Retina (tissue), 1 donor: ENCODE results near the gene SSNA1.

ENCODE experiments used
- DNase-seq: peaks from one replicate; pipeline ENCODE4 v3.0.0-alpha.2; 2016

The SSNA1 gene

DNA sequence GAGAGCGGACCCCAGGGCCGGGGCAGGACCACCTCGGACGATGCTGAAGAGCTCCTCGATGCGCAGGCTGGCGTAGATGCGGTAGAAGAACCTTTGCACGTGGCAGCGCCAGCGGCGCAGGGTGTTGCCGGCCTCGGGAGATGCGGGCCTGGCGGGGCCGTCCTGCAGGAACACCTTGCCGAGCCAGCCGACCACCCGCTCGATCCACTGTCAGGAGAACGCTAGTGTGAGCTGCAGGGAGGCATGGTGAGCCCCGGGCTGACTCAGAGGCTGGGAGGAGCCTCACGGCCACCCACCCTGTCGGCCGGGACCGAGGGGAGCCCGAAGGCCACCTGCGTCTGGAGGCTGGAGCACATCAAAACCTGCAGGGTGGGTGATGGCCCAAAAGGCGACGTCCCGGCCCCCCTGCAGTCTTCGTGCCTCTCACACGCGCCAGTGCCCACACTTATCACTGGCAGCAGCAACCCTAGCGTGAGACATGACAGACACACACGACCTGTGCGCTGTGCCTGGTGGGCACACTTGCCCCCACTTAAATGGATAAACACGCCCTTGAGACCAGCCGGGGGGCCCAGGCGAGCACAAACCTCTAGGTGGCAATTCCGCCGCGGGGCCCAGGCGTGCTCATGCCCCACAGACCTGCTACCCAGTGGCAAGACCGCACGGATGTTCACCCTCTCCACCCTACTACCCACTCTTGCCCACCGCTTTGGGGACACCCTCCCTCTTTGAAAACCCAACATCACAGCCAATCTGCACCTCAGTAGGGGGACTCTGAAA is 3.4 kb upstream of the SSNA1 start:
- no peak for DNase-seq

DNA sequence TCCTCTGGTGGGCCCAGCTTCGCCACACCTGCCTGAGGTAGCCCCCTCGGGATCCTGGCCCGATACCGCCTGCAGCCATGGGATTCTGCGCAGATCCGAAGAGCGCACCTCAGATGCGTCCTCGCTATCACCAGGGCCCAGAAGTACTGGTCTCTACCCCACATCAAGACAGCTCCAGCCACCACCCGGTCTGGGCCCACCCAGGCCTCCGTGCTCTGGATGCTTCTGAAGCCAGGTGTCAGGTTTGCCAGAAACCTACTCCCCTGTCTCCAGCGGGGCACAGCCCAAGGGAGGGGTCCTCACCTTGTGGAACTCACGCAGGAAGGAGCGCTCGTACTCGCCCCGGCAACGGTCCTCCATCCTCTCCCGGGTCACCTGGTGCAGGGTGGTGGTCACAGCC is 2.6 kb upstream of the SSNA1 start:
- no peak for DNase-seq

DNA sequence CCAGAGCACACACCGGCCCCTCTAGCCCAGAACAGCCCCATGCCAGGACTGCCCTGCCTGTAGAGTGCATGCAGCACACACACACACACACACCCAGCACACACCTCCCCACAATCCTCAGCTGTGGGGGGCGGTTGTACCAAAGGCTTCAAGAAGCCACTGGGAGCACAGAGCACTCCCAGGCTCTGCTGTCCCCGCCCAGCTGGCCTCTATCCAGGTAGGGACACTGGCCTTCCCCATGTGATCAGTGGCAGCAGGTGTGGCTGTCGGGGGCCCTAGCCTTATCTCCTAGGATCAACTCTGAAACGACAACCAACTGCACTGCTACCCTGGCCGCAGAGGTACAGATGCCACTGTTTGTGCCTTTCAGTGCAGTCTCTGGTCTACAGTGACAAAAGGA is 2.1 kb upstream of the SSNA1 start:
- no peak for DNase-seq

GRCh38 chr9:137187386-137187785 is 1.1 kb upstream of the SSNA1 start:
- no peak for DNase-seq

- DNase-seq = no peak
These were observed 388 bp upstream of the SSNA1 start for GRCh38 chr9:137188086-137188489.

DNA sequence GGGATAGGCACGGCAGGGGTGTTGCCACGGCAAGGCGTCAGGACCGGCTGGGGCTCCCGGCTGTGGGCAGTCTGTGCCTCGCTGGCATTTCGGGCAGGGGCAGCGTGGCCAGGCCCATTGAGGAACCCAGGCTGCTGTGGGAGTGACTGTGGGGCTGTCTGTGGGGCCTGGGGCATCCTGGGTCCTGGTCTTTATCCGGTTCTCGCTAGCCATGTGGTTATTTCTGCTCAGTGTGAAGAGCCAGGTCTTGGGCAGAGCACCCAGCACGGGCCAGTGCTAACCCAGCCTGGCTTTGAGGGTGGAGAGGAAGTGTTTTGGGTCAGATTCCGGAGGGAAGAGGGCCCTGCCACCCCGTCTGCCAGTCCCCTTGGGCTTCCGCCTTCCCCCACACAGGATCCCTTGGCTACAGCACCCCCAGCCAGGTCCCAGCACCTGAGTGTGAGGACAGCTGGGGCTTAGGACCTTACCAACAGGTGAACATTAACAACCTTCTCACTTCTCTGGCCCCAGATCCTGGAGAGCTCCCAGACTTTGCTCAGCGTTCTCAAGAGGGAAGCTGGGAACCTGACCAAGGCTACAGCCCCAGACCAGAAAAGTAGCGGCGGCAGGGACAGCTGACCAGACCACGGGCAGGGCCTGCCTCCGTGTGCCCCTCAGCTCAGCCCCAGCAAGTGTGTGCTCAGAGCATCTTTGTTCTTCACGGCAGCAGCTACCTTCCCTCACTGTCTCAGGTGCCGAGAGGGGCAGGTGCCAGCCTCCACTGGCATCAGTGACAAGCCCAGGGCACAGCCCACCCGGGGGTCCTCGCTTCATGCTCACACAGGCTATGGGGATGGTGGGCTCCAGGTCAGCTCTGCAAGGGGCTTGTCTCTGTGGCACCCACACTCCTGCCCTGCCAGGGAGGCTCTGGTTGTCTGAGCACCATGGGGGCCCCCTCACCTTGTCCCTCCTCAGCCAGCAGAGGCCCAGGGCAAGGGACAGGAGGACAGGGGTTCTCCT is 1.1 kb downstream of the SSNA1 start:
- no peak for DNase-seq

DNA sequence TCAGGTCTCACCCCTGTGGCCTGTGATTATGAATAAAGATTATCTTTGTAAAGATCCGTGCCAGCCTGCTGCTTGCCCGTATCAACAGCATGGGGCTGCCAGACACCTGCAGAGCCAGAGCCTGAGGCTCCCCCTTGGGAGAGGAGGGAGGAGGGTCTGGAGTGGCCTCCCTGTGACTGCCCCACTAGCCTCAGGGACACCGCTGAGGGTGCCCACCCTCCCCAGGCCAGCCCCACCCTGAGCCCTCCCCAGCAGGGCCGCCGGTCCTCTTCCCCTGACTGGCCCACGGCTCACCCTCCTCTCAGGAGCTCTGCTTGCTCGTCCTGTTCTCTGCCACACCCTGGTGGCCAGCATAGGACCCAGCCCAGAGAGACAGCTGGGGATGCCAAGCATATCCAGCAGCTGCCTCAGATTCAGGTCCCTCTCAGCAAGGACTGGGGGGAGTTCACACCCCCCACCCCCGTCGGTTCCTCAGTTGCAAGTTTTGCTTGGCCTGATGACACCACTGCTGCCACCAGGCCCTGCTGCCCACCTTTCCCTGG is 1.9 kb downstream of the SSNA1 start:
- no peak for DNase-seq

GRCh38 chr9:137191245-137191644 is 2.8 kb downstream of the SSNA1 start:
- no peak for DNase-seq

GRCh38 chr9:137191691-137192447 is 3.4 kb downstream of the SSNA1 start:
- DNase-seq = no peak

DNA sequence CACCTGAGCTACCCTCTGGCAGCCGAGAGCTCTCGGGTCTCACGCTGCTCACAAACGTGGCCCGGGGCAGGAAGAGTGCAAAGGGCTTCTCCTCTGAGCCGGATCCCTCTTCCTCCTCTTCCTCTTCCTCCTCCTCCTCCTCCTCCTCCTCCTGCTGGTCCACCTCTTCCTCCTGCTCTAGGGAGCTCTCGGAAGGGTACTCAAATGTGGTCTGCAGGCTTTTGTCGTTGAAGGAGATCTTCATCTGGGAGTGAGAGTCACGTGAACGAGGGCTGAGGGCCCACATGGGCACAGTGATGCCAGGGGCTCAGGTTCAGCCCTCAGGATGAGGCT is 3.9 kb downstream of the SSNA1 start:
- no peak for DNase-seq

- no peak for DNase-seq
These were observed 4.4 kb downstream of the SSNA1 start for GRCh38 chr9:137192859-137193258.

DNA sequence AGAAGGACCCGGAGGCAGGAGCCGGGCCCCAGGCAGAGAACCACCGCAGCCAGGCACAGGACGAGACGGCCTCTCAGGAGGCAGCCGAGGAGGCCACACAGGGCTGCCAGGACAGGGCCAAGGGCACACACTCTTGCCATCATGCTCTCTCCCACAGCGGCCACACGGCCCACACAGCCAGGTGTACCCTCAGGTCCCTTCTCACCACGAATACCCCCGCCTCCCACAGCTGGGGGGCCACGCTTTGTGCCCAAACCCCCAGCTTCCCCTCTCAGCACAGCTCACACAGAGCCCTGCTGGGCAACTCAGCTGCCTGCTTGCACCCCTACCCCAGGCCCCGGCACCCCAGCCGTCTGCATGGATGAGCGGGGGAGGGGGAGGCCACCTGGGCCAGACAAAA is 5.3 kb downstream of the SSNA1 start:
- no peak for DNase-seq

GRCh38 chr9:137194388-137194787 is 5.9 kb downstream of the SSNA1 start:
- no peak for DNase-seq

DNA sequence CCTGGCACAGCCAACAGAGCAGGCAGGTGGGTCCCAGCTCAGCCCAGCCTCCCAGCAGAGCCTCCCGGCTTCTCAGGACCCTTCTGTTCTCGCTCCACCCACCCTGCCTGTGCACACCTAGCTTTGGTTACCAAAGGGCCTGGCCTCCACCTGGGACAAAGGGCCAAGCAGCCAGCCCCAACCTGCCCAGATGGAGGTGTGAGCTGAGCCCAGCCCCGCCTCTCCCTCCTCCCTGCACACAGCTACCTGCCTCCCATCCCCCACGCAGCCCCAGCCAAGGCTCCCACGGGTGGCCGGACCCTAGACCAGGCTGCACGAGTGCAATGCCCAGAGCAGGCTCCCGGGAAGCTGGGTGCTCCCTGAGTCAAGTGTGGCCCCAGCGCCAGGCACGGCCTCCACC is 6.4 kb downstream of the SSNA1 start:
- no peak for DNase-seq

GRCh38 chr9:137195525-137196220 is 7.2 kb downstream of the SSNA1 start:
- no peak for DNase-seq

DNA sequence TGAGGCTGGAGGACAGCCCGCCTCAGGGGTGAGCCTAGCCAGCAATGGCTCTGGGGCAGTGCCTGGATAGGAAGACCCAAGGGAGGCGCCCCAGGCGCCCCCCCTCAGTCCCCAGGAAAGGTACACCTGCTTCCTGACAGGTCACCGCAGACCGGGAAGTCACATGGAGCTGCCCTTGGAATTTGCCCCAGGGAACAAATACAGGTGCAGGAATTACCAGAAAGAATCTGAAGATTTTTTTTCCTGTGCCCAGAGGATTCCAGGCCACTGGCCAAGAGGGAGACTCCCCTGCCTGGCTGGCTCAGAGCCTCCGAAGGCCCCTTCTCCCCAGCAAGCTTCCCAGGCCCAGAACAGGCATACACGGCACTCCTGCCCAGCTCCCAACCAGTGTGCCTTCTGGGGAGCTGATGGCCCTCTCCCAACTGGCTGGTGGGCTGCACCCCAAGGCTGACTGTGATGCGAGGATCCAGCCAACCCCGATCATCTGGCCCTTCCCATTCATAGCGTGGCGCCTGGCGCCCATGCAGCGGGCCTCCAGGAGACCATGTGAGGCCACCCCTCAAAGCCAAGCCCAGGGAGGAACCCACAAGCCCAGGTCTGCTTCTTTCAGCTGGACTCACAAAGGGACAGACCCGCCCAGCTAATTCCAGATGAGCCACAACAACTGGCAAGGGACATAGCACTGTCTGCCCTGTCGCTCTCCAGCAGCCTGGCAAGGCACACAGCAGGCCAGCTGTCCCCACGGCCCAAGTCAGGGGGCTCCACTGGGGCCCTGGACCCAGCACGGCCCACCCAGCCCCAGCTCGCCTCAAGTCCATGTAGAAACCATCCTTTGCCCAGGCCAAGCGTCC is 9.8 kb downstream of the SSNA1 start:
- DNase-seq = no peak

GRCh38 chr9:137198902-137199283 is 10.4 kb downstream of the SSNA1 start:
- no peak for DNase-seq

GRCh38 chr9:137199411-137200121 is 11.1 kb downstream of the SSNA1 start:
- DNase-seq = peak; percentile 46

GRCh38 chr9:137200311-137201204 is 12.1 kb downstream of the SSNA1 start, which contains the start of gene TPRN:
TPRN (minus strand) TSS chr9:137200741; CDS start chr9:137200711, 30 bp downstream.
- peak; percentile 96 for DNase-seq
